Measurements from ENCODE around the gene OSGEPL1.
"Not testable (repeated sequence)": the region's sequence is repeated elsewhere in the genome, so short reads cannot be mapped to it uniquely, and the experiment has no call there.

OSGEPL1 gene

GRCh38 chr2:189762551-189763298 is at the start of gene OSGEPL1:
Gene OSGEPL1 (minus strand): TSS chr2:189762792. CDS start chr2:189761640, 1,152 bp downstream.
- peak; percentile 60 to 96 (median 88) for DNase-seq

- no peak for DNase-seq
Measured at GRCh38 chr2:189803431-189803830, 40.8 kb upstream of the OSGEPL1 start.

- no peak for DNase-seq
Measured at GRCh38 chr2:189802396-189802912, 39.9 kb upstream of the OSGEPL1 start.

GRCh38 chr2:189799531-189799930 is 36.9 kb upstream of the OSGEPL1 start:
- DNase-seq, result peak in 1 of 58 donors; percentile 1

GRCh38 chr2:189799030-189799331 is 36.4 kb upstream of the OSGEPL1 start:
- no peak for DNase-seq

- peak in 4 of 58 donors; percentile 3 to 51 (median 26) for DNase-seq
Measured at GRCh38 chr2:189798312-189799029, 35.9 kb upstream of the OSGEPL1 start.

- DNase-seq, result peak in 6 of 58 donors; percentile 1 to 30 (median 8)
Measured at GRCh38 chr2:189797902-189798301, 35.3 kb upstream of the OSGEPL1 start.

GRCh38 chr2:189794310-189794709 is 31.7 kb upstream of the OSGEPL1 start:
- no peak for DNase-seq

GRCh38 chr2:189791338-189792042 is 28.9 kb upstream of the OSGEPL1 start:
- no peak for DNase-seq

GRCh38 chr2:189783927-189784867 is 21.6 kb upstream of the OSGEPL1 start, which contains the start of the genes ORMDL1 and PMS1:
Gene ORMDL1 (minus strand): TSS chr2:189784339. CDS start chr2:189782595, 1,744 bp downstream.
Gene PMS1 (plus strand): TSS chr2:189784450. CDS start chr2:189791810, 7,360 bp downstream.
- peak; percentile 64 to 98 (median 95) for DNase-seq

- DNase-seq, result peak in 1 of 58 donors; percentile 21
Measured at GRCh38 chr2:189783451-189783926, 20.9 kb upstream of the OSGEPL1 start.

GRCh38 chr2:189782221-189782671 is 19.7 kb upstream of the OSGEPL1 start:
- no peak for DNase-seq

- DNase-seq, result no peak
Measured at GRCh38 chr2:189772212-189772611, 9.6 kb upstream of the OSGEPL1 start.

- no peak for DNase-seq
Measured at GRCh38 chr2:189770590-189771322, 8.2 kb upstream of the OSGEPL1 start.

- DNase-seq, result no peak
Measured at GRCh38 chr2:189763908-189764661, 1.5 kb upstream of the OSGEPL1 start.

GRCh38 chr2:189762229-189762550 is 402 bp downstream of the OSGEPL1 start:
- no peak for DNase-seq

GRCh38 chr2:189760154-189760553 is 2.4 kb downstream of the OSGEPL1 start:
- DNase-seq, result not testable (repeated sequence)

GRCh38 chr2:189756311-189756952 is 6.2 kb downstream of the OSGEPL1 start:
- no peak for DNase-seq

Data from anterior cingulate cortex (tissue), 58 donors.